ENCODE measurements around the gene GLCCI1.
"Not testable (repeated sequence)": the region's sequence is repeated elsewhere in the genome, so short reads cannot be mapped to it uniquely, and the experiment has no call there.

GLCCI1 gene

DNA sequence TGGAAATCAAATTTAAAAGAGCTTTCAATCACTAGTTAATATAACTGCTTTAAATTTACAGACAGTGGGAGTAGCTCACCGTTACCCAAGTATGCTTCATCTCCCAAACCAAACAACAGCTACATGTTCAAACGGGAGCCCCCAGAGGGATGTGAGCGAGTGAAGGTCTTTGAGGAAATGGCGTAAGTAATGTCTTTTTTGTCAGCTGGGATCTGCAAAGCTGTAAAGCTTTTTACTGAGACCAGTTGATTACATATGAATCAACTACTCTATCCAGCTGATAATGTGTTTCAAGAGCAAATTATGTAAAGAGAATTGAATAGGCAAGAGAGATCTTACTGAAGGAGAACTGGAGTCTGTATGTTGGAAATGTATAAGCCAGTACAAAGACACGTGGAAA, 116.2 kb downstream of the GLCCI1 start:
- TF ChIP-seq, protein P1, sequence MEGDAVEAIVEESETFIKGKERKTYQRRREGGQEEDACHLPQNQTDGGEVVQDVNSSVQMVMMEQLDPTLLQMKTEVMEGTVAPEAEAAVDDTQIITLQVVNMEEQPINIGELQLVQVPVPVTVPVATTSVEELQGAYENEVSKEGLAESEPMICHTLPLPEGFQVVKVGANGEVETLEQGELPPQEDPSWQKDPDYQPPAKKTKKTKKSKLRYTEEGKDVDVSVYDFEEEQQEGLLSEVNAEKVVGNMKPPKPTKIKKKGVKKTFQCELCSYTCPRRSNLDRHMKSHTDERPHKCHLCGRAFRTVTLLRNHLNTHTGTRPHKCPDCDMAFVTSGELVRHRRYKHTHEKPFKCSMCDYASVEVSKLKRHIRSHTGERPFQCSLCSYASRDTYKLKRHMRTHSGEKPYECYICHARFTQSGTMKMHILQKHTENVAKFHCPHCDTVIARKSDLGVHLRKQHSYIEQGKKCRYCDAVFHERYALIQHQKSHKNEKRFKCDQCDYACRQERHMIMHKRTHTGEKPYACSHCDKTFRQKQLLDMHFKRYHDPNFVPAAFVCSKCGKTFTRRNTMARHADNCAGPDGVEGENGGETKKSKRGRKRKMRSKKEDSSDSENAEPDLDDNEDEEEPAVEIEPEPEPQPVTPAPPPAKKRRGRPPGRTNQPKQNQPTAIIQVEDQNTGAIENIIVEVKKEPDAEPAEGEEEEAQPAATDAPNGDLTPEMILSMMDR (IDR thresholded peaks at IDR 0.05; ENCODE audit: control insufficient read depth, extremely low read depth, insufficient read depth), result no peak
- DNase-seq (ENCODE audit: low read depth), result no peak
- H3K4me3 ChIP-seq (ENCODE audit: low read depth, low read length), result no peak overlapping the region

DNA sequence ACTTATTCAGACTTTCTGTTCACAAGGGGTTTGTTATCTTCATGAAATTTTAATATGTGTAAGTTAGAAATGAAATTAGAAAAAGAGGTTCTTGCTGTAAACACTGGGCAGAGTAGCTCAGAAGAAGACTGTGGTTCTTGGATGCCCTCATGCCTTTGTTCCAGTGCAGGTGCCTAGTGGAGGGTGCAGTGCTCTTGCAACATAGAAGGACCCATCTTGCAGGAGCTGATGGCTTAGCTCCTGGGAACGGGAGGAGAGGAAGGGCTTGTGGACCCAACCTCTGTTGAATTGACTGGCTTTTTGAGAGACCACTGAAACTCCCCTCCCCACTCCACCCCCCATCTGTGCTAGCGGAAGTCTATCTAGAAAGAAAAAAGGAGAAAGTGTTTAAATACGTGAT, 116.8 kb downstream of the GLCCI1 start:
- TF ChIP-seq, protein P1 (IDR thresholded peaks at IDR 0.05; ENCODE audit: control insufficient read depth, extremely low read depth, insufficient read depth), result no peak
- no peak for DNase-seq (ENCODE audit: low read depth)
- no peak overlapping the region for H3K4me3 ChIP-seq (ENCODE audit: low read depth, low read length)

DNA sequence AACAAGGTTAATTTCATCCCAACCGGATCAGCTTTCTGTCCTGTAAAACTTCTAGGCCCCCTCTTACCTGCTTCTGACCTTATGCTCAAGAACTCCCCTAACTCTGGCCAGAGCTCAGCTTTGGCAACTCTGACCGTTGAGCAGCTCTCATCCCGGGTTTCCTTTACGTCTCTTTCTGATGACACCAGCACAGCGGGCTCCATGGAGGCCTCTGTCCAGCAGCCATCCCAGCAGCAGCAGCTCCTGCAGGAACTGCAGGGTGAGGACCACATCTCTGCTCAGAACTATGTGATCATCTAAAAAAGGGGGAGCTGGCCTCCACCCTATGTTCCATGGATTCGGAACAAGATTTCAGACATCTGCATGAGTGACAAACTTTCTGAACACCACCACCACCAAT, 117.6 kb downstream of the GLCCI1 start:
- H3K4me3 ChIP-seq (ENCODE audit: low read depth, low read length), result no peak overlapping the region
- DNase-seq (ENCODE audit: low read depth), result no peak
- TF ChIP-seq, protein P1 (IDR thresholded peaks at IDR 0.05; ENCODE audit: control insufficient read depth, extremely low read depth, insufficient read depth), result no peak

DNA sequence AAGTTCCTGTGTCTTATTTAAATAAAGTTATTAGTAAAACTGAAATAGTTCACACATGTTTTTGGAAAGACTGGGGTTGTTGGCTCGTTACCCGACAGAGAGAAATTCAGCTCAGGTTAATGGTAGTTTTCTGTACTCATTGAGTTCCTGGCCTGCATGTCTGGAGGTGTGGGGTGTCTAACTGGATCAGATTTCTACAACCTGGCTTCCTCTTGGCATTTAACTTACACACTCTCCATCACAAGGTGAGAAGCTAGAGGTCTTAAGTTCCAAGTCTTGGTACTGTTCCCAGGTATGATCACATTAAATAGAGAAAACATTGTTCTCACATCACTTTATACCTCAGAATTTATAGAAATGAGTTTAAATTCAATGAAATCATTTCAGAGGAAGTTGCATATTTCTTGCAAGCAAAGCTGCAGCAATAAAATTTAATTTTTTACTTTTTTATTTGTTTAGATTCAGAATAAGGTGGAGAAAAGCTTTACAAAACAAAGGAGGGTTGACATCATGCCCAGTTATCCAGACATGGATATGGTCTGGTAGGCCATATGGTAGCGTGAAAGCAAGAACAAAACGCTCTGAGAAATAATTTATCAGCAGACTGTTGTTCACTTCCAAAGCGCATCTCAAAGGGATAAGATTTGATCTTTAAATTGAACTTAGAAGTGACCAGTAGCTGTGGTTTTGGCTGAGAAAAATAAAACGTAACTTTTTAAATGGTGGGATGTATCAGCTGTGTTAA, 120.6 kb downstream of the GLCCI1 start:
- TF ChIP-seq, protein P1 (IDR thresholded peaks at IDR 0.05; ENCODE audit: control insufficient read depth, extremely low read depth, insufficient read depth), result no peak
- no peak for DNase-seq (ENCODE audit: low read depth)
- no peak overlapping the region for H3K4me3 ChIP-seq (ENCODE audit: low read depth, low read length)

DNA sequence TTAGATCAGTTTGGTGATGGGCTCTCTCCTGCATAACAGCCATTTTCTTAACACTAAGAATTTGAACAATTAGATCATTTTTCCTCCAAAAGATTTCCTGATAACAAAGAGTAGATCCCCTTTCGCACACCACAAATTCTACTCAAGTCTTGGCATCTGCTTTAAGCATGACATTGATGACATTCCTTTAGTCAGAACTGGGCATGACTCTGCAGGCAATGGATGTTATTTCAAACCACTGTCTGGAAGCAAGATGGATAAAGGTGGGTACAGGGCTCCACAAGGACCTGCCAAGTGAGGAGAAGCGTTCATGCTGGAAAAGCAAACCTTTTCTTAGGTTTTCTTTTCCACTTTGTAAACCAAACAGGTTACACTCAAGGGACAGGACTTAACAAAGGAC, 123.5 kb downstream of the GLCCI1 start:
- no peak overlapping the region for H3K4me3 ChIP-seq (ENCODE audit: low read depth, low read length)
- TF ChIP-seq, protein P1 (IDR thresholded peaks at IDR 0.05; ENCODE audit: control insufficient read depth, extremely low read depth, insufficient read depth), result no peak
- no peak for DNase-seq (ENCODE audit: low read depth)

DNA sequence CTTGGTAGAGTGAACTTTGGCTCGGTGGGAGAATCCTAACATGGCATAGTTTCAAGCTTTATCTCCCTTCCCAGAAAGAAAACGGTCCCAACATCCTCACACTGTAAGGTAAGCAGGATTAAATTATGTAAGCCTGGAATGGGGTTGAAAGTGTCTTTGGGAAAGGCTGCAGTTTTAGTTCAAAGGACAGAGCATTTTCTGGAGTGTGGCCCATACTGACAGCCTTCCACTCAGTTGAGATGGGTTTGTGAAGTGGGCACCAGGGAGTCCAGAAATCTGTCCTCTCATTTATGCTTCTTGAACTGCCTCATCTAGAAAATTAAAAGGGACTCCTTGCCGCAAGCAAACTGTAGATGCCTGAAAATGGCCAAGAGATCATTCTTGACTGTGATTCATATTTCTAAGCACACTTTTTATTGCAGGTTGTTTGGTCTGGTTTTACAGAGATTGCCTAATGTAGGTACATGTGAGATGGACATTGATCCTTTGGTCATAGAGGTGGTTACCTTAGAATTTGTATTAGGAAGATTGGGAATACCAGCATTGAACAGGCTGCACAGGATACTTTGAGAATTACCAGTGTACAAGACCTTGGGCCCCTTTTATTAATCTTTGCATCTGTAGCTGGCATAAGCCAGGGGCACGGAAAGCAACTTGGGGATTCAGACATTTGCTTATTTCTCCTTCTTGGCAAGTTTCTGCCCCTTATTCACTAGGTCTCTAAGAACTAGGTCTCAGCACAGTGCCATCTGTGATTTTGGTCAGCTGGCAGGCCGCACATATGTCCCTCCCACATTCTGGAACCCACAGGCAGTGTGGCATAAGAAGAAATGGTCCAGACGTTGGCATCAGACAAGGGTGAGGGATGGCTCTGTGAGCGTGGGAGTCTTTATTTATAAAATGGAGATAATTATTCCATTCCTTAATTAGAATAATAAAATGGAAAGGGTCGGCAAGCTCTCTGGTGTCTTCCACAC, 125.9 kb downstream of the GLCCI1 start:
- TF ChIP-seq, protein P1 (IDR thresholded peaks at IDR 0.05; ENCODE audit: control insufficient read depth, extremely low read depth, insufficient read depth), result no peak
- no peak for DNase-seq (ENCODE audit: low read depth)
- H3K4me3 ChIP-seq (ENCODE audit: low read depth, low read length), result no peak overlapping the region

DNA sequence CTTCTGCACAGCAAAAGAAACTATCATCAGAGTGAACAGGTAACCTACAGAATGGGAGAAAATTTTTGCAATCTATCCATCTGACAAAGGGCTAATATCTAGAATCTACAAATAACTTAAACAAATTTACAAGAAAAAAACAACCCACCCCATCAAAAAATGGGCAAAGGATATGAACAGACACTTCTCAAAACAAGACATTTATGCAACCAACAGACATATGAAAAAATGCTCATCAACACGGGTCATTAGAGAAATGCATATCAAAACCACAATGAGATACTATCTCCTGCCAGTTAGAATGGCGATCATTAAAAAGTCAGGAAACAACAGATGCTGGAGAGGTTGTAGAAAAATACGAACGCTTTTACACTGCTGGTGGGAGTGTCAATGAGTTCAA, 132.7 kb downstream of the GLCCI1 start:
- not testable (repeated sequence) for H3K4me3 ChIP-seq (ENCODE audit: low read depth, low read length); DNase-seq (ENCODE audit: low read depth)
